GM12873 (cell line): ENCODE results near the gene ATP5F1D.

Source experiments
- CTCF ChIP-seq: IDR thresholded peaks from 2 replicates; pipeline ENCODE4 v1.5.1; 2012; ENCODE audit warnings: low read depth, mild to moderate bottlenecking, moderate library complexity, low read length, control low read depth; ENCODE audit not compliant: insufficient read depth; ENCODE audit errors: missing control alignments

The ATP5F1D gene

GRCh38 chr19:1249298-1249989 lies 7.9 kb downstream of the ATP5F1D start:
- TF ChIP-seq CTCF, result no peak

- TF ChIP-seq CTCF, result no peak
Measured at GRCh38 chr19:1249990-1250436, 8.5 kb downstream of the ATP5F1D start.

DNA sequence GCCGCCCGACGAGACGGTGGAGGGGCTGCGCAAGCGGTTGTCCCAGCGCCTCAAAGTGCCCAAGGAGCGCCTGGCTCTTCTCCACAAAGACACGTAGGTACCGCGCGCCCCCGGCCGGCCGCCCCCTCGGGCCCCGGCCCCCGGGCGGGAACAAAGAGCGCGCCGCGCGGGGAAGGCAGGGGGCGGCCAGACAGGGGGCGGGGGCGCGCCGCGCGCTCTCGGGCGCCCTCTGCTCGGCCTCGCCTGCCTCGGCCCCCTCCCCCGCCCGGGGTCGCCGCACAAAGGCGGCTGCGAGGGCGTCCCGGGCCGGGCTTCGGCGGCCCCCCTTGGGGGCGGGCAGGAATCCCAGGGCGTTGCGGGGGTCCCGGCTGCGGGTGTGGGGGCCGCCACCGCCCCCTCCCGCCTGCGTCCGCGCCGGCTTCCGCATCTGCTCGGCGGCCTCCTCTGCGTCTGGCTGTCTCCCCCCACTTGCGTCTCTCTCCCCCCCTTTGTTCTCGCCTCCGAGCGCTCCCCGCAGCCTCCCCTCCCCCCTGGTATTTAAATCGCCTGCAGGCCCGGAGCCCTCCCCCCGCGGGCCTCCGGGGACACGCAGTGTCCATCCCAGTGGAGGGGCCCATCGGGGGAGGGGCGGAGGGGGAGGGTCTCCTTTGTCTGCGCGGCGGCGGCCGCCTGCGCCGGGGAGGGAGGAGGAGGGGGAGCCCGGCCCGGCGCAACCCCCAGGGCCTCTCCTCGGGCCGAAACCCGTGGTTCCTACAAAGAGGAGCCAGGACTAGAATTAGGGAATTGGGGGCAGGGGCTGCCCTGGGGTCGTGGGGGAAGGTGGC lies 9.1 kb downstream of the ATP5F1D start:
- TF ChIP-seq CTCF, result no peak

- TF ChIP-seq CTCF, result no peak
Measured at GRCh38 chr19:1251330-1252220, 10.0 kb downstream of the ATP5F1D start.

- TF ChIP-seq CTCF, result no peak
Measured at GRCh38 chr19:1252221-1252820, 10.8 kb downstream of the ATP5F1D start.

GRCh38 chr19:1252821-1253513 lies 11.4 kb downstream of the ATP5F1D start:
- TF ChIP-seq CTCF, result no peak
